ENCODE data around the gene ZNF846. TPM values are rescaled to one million over a fixed set of nuclear protein-coding genes. Genes with fewer than 3 reads are reported as not detected.

Gene ZNF846
- total RNA-seq, 1 experiment from 2014 or later, result 12.4 TPM

Other genes starting within 250 kb of the ZNF846 start
- 8.5 and 13.8 TPM in 2 replicates for gene ZNF426, start 230.1 kb downstream of the ZNF846 start, total RNA-seq (2014; rRNA removed; shearing (Covaris generic))
- 29.2 and 31.8 TPM in 2 replicates for gene ZNF121, start 184.2 kb downstream of the ZNF846 start, total RNA-seq (2014; rRNA removed; shearing (Covaris generic))
- 9.0 and 19.2 TPM in 2 replicates for gene ZNF561, start 147.5 kb downstream of the ZNF846 start, total RNA-seq (2014; rRNA removed; shearing (Covaris generic))
- gene ZNF562, start 93.6 kb downstream of the ZNF846 start, total RNA-seq (2014; rRNA removed; shearing (Covaris generic)), result 26.2 and 34.0 TPM in 2 replicates
- gene FBXL12, start 50.3 kb upstream of the ZNF846 start, total RNA-seq (2014; rRNA removed; shearing (Covaris generic)), result 13.9 and 20.9 TPM in 2 replicates
- 634 and 688 TPM in 2 replicates for gene UBL5, start 59.2 kb upstream of the ZNF846 start, total RNA-seq (2014; rRNA removed; shearing (Covaris generic))
- 137 and 205 TPM in 2 replicates for gene PIN1, start 66.6 kb upstream of the ZNF846 start, total RNA-seq (2014; rRNA removed; shearing (Covaris generic))
- 0.49 and 1.4 TPM in 2 replicates for gene OLFM2, start 167.8 kb upstream of the ZNF846 start, total RNA-seq (2014; rRNA removed; shearing (Covaris generic))
- 3.0 and 4.8 TPM in 2 replicates for gene COL5A3, start 241.8 kb upstream of the ZNF846 start, total RNA-seq (2014; rRNA removed; shearing (Covaris generic))
- 0.12 TPM in 1 of 2 replicates, not detected in the other for gene RDH8, start 244.7 kb upstream of the ZNF846 start, total RNA-seq (2014; rRNA removed; shearing (Covaris generic))